CD4-positive, alpha-beta T cell treated with Interferon gamma for 1 hour (primary cell): Measurements from ENCODE around the gene TPT1.
"Not testable (repeated sequence)": the region's sequence is repeated elsewhere in the genome, so short reads cannot be mapped to it uniquely, and the experiment has no call there.

Experiments used
- DNase-seq: peaks from one replicate; pipeline ENCODE4 v3.0.0-alpha.2; 2020

TPT1 gene

GRCh38 chr13:45341034-45341798, at the start of gene TPT1:
TSS of gene TPT1 (minus strand) at chr13:45341183. CDS start at chr13:45341069, 114 bp downstream.
- DNase-seq: peak; percentile 100

- not testable (repeated sequence) for DNase-seq
These were observed 49.4 kb upstream of the TPT1 start for GRCh38 chr13:45390348-45390747.

DNA sequence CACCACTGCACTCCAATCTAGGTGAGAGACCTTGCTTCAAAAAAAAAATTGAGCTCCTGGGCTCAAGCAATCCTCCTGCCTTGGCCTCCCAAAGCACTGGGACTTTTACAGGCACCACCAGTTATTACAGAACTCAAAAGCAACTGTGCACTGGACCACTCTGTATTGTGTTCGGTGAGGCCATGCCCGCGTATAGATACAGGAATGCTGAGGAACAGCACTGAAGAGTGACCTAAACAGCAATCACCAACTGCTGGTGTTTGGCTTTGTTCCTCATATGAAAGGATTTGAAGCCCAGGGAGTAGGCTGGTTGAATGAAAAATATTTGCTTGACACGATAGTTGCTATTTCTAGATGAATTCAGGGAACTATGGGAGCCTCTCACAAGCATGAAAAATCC, 47.7 kb upstream of the TPT1 start:
- DNase-seq: no peak

- DNase-seq: not testable (repeated sequence)
These were observed 46.1 kb upstream of the TPT1 start for GRCh38 chr13:45386892-45387575.

DNA sequence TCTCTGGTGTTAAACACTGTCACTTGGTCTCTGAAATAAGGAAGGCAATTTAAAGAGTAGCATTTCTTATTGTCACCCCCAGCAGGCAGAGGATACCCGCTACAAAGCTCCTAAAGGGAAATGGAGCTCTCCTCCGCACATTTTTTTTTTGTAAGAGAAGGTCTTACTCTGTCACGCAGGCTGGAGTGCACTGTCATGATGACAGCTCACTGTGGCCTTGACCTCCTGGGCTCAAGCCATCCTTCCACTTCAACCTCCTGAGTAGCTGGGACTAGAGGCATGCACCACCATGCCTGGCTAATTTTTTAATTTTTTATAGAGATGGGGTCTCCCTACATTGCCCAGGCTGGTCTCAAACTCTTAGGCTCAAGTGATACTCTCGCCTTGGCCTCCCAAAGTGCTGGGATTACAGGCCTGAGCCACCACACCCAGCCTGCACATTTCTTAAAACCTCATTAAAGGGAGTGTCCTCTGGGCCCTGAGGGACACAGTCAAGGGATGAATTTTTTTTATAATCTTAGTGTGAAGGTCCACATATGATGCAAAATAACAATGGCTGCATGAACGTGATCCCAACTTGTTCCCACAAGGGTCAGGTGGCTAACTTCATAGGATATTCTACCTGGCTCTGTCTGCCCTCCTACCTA, 45.0 kb upstream of the TPT1 start:
- no peak for DNase-seq

- no peak for DNase-seq
These were observed 44.3 kb upstream of the TPT1 start for GRCh38 chr13:45385320-45385719.

GRCh38 chr13:45384474-45385174, 43.6 kb upstream of the TPT1 start:
- no peak for DNase-seq

DNA sequence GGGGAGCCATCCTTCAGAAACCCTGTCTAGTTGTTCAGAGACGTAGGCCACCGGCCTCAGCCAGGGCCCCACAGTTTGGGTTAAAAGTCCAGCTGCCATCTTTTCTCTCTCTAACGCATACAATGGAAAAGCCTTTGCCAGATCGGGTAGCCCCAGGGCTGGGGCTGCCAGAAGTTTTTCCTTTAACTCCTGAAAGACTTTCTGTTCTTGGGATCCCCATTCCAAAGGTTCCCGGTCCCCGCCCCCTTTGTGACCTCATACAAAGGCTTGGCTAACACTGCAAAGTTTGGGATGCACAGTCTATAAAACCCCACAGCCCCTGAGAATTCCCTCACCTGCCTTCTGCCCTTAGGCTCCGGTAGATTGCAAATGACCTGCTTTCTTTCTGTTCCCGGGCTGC, 41.8 kb upstream of the TPT1 start:
- DNase-seq: not testable (repeated sequence)

GRCh38 chr13:45381196-45381595, 40.2 kb upstream of the TPT1 start:
- no peak for DNase-seq

GRCh38 chr13:45380708-45381107, 39.7 kb upstream of the TPT1 start:
- DNase-seq: not testable (repeated sequence)

DNA sequence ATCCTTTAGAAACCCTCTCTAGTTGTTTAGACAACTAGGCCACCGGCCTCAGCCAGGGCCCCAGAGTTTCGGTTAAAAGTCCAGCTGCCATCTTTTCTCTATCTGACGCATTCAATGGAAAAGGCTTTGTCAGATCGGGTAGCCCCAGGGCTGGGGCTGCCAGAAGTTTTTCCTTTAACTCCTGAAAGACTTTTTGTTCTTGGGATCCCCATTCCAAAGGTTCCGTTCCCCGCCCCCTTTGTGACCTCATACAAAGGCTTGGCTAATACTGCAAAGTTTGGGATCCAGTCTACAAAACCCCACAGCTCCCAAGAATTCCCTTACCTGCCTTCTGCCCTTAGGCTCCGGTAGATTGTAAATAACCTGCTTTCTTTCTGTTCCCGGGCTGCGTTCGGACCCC, 38.5 kb upstream of the TPT1 start:
- not testable (repeated sequence) for DNase-seq

GRCh38 chr13:45378786-45379185, 37.8 kb upstream of the TPT1 start:
- DNase-seq: not testable (repeated sequence)

DNA sequence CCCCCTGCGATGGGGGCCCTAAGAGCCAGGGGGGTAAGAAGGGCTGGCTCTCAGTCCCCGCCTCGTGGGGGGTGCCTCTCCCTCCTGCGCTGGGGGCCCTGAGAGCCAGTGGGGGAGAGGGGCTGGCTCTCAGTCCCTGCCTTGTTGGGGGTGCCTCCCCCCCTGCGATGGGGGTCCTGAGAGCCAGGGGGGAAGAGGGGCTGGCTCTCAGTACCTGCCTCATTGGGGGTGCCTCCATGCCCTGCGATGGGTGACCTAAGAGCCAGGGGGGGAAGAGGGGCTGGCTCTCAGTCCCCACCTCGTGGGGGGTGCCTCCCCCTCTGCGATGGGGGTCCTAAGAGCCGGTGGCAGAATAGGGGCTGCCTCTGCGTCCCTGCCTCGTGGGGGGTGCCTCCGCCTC, 36.3 kb upstream of the TPT1 start:
- not testable (repeated sequence) for DNase-seq

DNA sequence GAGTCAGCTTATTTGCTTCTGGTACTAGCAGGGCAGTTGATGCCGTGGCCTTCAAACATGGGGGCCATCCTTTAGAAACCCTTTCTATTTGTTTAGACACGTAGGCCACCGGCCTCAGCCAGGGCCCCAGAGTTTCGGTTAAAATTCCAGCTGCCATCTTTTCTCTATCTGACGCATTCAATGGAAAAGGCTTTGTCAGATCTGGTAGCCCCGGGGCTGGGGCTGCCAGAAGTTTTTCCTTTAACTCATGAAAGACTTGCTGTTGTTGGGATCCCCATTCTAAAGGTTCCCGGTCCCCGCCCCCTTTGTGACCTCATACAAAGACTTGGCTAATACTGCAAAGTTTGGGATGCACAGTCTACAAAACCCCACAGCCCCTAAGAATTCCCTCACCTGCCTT, 35.7 kb upstream of the TPT1 start:
- not testable (repeated sequence) for DNase-seq

GRCh38 chr13:45374917-45375316, 33.9 kb upstream of the TPT1 start:
- DNase-seq: no peak

DNA sequence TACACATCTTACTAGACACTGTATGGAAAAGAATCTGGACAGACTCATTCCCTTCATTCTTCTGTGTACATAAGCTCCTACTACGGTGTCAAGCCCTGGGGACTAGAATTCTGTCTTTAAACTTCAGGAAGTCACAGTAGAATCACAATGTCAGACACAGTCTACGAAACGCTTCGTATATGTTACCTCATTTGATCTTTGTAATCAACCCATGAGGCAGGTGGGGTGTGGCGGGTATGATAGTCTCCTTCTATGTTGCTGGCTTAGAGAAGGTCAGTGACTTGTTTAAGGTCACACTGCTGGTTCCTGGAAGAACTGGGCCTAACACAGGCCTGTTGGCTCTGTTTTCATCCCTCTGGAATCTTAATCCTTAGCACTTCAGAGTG, 32.2 kb upstream of the TPT1 start:
- DNase-seq: no peak

DNA sequence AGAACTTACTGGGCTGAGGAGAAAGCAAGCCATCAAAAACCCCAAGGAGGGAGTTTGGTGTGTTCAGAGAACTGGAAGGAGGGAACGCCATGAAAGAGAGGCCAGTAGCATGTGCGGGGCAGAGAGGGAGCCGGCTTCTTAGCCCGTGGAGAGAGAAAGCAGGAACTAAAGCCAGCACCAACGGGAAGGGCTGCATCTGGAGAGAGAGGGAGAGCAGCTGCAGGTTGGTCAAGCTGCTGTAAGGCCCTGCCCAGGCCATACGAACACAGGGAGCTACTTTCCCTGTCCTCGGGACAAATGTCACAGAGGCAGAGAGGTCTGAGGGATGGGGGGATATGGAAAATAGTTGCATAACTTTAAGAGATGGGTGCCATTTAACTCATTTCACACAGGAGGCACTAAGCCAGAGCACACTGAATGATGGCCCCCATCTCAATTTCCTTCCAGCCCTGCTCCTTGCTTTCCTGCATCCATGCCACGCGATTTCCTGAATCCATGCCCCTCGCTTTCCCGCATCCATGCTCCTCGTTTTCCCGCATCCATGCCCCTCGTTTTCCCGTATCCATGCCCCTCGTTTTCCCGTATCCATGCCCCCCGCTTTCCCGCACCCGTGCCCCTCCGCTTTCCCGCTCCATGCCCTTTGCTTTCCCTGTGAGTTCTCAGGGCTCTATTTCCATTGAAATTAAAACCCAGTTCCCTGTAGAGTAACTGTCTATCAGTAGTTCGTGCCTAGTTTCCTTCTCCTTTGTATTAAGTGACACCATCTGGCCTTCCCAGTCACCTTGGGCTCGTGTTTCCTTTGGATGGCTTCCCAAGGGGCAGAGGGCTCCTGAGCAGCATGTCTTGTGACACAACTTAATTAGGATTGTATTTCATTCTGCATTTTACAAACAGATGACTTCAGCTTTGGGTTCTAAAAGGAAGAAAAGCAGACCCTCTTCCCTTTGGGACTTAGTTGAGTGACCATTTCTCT, 31.5 kb upstream of the TPT1 start:
- no peak for DNase-seq

GRCh38 chr13:45370922-45371406, 30.0 kb upstream of the TPT1 start:
- DNase-seq: peak; percentile 41

DNA sequence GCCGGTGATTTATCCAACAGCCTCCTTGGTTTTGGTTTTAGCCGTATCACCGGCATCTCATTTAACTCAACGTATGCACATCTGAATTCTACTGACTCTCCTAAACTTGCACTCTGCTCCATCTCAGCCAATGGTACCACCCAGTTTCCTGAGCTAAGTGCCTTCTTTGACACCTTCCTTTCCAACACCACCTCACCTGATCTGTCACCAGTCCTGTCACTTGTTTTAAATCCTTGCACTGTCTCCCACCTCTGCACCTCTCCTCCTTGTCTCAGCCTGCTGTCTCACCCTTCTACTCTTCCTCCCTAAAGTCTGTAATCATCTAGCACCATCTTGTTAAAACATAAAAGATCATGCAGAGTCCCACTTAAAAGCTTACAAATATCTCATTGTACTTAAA, 28.1 kb upstream of the TPT1 start:
- DNase-seq: no peak

DNA sequence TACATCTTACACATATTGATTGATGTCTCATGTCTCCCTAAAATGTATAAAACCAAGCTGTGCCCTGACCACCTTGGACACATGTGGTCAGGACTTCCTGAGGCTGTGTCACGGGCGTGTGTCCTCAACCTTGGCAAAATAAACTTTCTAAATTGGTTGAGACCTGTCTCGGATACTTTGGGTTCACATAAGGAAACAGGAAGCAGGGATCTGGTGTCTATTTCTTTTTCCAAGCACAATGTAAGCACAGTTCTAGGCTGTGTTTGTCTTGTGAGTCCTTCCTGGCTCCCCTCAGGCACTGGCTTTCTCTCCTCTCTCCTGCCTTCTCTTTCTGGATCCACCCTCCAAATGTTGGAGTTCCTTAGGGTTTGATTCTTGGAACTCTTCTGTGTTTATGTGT, 27.6 kb upstream of the TPT1 start:
- DNase-seq: no peak

DNA sequence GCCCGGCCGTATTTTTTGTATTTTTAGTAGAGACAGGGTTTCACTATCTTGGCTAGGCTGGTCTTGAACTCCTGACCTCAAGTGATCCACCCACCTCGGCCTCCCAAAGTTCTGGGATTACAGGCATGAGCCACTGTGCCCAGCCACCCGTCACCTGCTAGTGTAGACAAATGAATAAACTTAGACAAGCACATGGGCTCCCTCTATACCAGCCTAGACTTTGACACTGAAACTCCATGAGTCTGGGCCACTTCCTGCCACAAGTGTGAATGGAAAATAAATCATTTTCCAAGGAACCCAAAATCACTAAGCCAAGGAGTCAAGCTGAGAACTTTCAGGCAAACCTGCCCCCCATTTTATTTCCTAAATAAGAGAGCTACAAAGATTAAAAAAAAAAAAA, 27.0 kb upstream of the TPT1 start:
- no peak for DNase-seq

DNA sequence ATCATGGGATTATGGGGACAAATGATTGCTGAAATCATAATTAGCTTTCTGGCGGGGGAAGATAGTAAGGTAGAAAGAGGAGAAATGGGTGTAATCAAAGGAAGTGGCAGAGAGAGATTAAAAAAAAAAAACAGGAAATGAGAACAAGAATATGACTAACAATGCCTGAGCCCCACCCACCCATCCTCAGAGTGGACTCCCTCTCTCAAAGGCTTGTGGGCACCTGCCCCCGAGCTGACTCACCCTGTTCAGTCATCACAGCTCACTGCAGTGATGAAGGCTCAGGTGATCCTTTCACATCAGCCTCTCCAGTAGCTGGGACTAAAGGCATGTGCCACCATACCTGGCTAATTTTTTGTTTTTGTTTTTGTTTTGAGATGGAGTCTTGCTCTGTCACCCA, 26.4 kb upstream of the TPT1 start:
- DNase-seq: peak; percentile 89
